HepG2 (cell line): ENCODE data around the gene CCSER2. TPM values are rescaled to one million over a fixed set of nuclear protein-coding genes. Genes with fewer than 3 reads are reported as not detected.

ENCODE experiments used
- BHLHE40 ChIP-seq: IDR thresholded peaks from 2 replicates; pipeline ENCODE4 v1.6.1; 2011; ENCODE audit warnings: low read length, improper control_type of control experiment
- ERF ChIP-seq: IDR thresholded peaks from 2 replicates; pipeline ENCODE4 v1.6.1; 2018; ENCODE audit warnings: missing biosample characterization, missing genetic modification reagents
- IRF2 ChIP-seq: IDR thresholded peaks from 2 replicates; pipeline ENCODE4 v1.6.1; 2018; ENCODE audit warnings: missing genetic modification reagents, missing compliant biosample characterization
- MAFF ChIP-seq: IDR thresholded peaks from 2 replicates; pipeline ENCODE4 v1.6.1; 2011; ENCODE audit warnings: low read depth, low read length, improper control_type of control experiment
- REPIN1 ChIP-seq: sonication (generic); formaldehyde crosslinking; IDR thresholded peaks from 2 replicates; pipeline ENCODE4 v1.8.0; 2022; ENCODE audit warnings: missing genetic modification reagents, low read depth, mild to moderate bottlenecking, borderline replicate concordance
- SAP130 ChIP-seq: IDR thresholded peaks from 2 replicates; pipeline ENCODE4 v1.6.1; 2016; ENCODE audit warnings: low read depth
- SMAD3 ChIP-seq: sonication (generic); formaldehyde crosslinking; IDR thresholded peaks from 2 replicates; pipeline ENCODE4 v1.4.0; 2020; ENCODE audit warnings: missing genetic modification reagents
- SNAPC4 ChIP-seq: sonication (generic); formaldehyde crosslinking; IDR thresholded peaks from 2 replicates; pipeline ENCODE4 v1.4.0; 2020; ENCODE audit warnings: mild to moderate bottlenecking, missing genetic modification reagents
- SSRP1 ChIP-seq: IDR thresholded peaks from 2 replicates; pipeline ENCODE4 v1.6.1; 2016; ENCODE audit warnings: control low read depth
- TOPORS ChIP-seq: sonication (generic); formaldehyde crosslinking; IDR thresholded peaks from 2 replicates; pipeline ENCODE4 v1.8.0; 2023; ENCODE audit warnings: mild to moderate bottlenecking, missing genetic modification reagents
- XRCC5 ChIP-seq: fragments of 200-400 bp; formaldehyde crosslinking; optimal IDR thresholded peaks from 2 replicates; pipeline ENCODE3; 2017; ENCODE audit warnings: mild to moderate bottlenecking, low read length
- YY1 ChIP-seq: IDR thresholded peaks from 2 replicates; pipeline ENCODE4 v1.6.1; 2011; ENCODE audit warnings: low read length, low read depth, moderate library complexity, mild to moderate bottlenecking; ENCODE audit not compliant: insufficient read depth, insufficient replicate concordance
- ZBTB39 ChIP-seq: sonication (generic); formaldehyde crosslinking; IDR thresholded peaks from 2 replicates; pipeline ENCODE4 v1.5.0; 2020; ENCODE audit warnings: missing genetic modification reagents
- ZNF572 ChIP-seq: sonication (generic); formaldehyde crosslinking; IDR thresholded peaks from 2 replicates; pipeline ENCODE4 v1.5.1; 2020; ENCODE audit warnings: mild to moderate bottlenecking, missing genetic modification reagents
- ZNF749 ChIP-seq: sonication (generic); formaldehyde crosslinking; IDR thresholded peaks from 2 replicates; pipeline ENCODE4 v1.8.0; 2022; ENCODE audit warnings: mild to moderate bottlenecking, missing genetic modification reagents, moderate library complexity, borderline replicate concordance
- polyA plus RNA-seq, 8 experiments: library from polyadenylated mRNA; depleted of rRNA in 3 of 8; stranded (reverse) in 7 of 8; unstranded in 1 of 8; fragments of >200 nt; fragmentation: Illumina TruSeq in 4 of 8; extraction: Trizol in 4 of 8; gene quantifications; 2 replicates each; pipeline versions ENCODE4 v1.2.1 to v1.2.3, GENCODE V29; 2011 to 2016; ENCODE audit warnings: low read depth in 4 of 8, missing spikeins in 1 of 8, mixed read lengths in 1 of 8; ENCODE audit not compliant: insufficient read depth in 1 of 8
- total RNA-seq, 5 experiments: library from RNA; depleted of rRNA; stranded (reverse); fragments of >200 nt; fragmentation: Illumina TruSeq; extraction: Trizol; gene quantifications; 2 replicates each; pipeline ENCODE4 v1.2.3, GENCODE V29; 2016; ENCODE audit warnings: low read depth in 1 of 5
- TF ChIP-seq, protein P1 (sequence below): sonication (generic); formaldehyde crosslinking; IDR thresholded peaks from 2 replicates; pipeline ENCODE4 v1.5.0; 2020; ENCODE audit warnings: mild to moderate bottlenecking, missing genetic modification reagents
- TF ChIP-seq, protein P2 (sequence below): sonication (generic); formaldehyde crosslinking; IDR thresholded peaks from 2 replicates; pipeline ENCODE4 v1.8.0; 2022; ENCODE audit warnings: missing genetic modification reagents, mild to moderate bottlenecking, inconsistent platforms, borderline replicate concordance
- TF ChIP-seq, protein P3 (sequence below): sonication (generic); formaldehyde crosslinking; IDR thresholded peaks from 2 replicates; pipeline ENCODE4 v1.8.1; 2023; ENCODE audit warnings: mild to moderate bottlenecking, inconsistent platforms, moderate library complexity, missing genetic modification reagents, borderline replicate concordance

Gene CCSER2
- total and polyA plus RNA-seq, 2 of the 13 experiments (the other 11 are each of a cell fraction or from before 2014, with no cell fraction given): 13.3 to 17.2 TPM

- TF ChIP-seq ERF: no peak
- no peak for TF ChIP-seq SMAD3 (CRISPR knock-in tag)
- TF ChIP-seq MAFF: no peak
- TF ChIP-seq, protein P1, sequence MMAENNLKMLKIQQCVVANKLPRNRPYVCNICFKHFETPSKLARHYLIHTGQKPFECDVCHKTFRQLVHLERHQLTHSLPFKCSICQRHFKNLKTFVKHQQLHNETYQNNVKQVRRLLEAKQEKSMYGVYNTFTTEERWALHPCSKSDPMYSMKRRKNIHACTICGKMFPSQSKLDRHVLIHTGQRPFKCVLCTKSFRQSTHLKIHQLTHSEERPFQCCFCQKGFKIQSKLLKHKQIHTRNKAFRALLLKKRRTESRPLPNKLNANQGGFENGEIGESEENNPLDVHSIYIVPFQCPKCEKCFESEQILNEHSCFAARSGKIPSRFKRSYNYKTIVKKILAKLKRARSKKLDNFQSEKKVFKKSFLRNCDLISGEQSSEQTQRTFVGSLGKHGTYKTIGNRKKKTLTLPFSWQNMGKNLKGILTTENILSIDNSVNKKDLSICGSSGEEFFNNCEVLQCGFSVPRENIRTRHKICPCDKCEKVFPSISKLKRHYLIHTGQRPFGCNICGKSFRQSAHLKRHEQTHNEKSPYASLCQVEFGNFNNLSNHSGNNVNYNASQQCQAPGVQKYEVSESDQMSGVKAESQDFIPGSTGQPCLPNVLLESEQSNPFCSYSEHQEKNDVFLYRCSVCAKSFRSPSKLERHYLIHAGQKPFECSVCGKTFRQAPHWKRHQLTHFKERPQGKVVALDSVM (CRISPR knock-in tag): peak; percentile 92
- TF ChIP-seq, protein P2, sequence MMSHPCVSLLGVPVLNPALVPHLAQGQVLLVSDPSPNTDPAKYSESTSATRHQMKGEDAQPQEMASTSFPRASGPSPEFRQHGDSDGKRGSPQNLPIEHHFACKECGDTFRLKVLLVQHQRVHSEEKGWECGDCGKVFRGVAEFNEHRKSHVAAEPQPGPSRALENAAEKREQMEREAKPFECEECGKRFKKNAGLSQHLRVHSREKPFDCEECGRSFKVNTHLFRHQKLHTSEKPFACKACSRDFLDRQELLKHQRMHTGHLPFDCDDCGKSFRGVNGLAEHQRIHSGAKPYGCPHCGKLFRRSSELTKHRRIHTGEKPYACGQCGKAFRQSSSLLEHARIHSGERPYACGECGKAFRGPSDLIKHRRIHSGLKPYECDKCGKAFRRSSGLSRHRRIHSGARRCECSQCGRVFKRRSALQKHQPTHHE (CRISPR knock-in tag): no peak
- TF ChIP-seq, protein P3, sequence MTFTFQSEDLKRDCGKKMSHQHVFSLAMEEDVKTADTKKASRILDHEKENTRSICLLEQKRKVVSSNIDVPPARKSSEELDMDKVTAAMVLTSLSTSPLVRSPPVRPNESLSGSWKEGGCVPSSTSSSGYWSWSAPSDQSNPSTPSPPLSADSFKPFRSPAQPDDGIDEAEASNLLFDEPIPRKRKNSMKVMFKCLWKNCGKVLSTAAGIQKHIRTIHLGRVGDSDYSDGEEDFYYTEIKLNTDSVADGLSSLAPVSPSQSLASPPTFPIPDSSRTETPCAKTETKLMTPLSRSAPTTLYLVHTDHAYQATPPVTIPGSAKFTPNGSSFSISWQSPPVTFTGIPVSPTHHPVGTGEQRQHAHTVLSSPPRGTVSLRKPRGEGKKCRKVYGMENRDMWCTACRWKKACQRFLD: no peak
- no peak; the same call in 1 of the 2 replicates for TF ChIP-seq SAP130 (CRISPR knock-in tag)
- TF ChIP-seq BHLHE40: no peak
- peak; percentile 71 for TF ChIP-seq TOPORS
- no peak for TF ChIP-seq SSRP1 (CRISPR knock-in tag)
- no peak for TF ChIP-seq SNAPC4 (CRISPR knock-in tag)
- 0 out of 2 replicates have a peak, but pooled peaks have one; percentile 45 for TF ChIP-seq REPIN1 (CRISPR knock-in tag)
- TF ChIP-seq IRF2 (CRISPR knock-in tag): no peak
- peak; percentile 17 for TF ChIP-seq XRCC5
- TF ChIP-seq ZNF749 (CRISPR knock-in tag): no peak
- no peak for TF ChIP-seq YY1
- no peak for TF ChIP-seq ZBTB39 (CRISPR knock-in tag)
- TF ChIP-seq ZNF572 (CRISPR knock-in tag): no peak
Observed at GRCh38 chr10:84328418-84329195, at the start of gene CCSER2 (continued).
